Islet of Langerhans (tissue), 1 donor: ENCODE measurements around the gene CCNJL.
"Not testable (repeated sequence)": the region's sequence is repeated elsewhere in the genome, so short reads cannot be mapped to it uniquely, and the experiment has no call there.

Source experiments
- FAIRE-seq: peaks from one replicate; lab custom pipeline; 2011; peaks lifted over from hg19 to GRCh38; lab: Jason Lieb, UNC

Gene CCNJL

GRCh38 chr5:160260881-160261815, 51.2 kb downstream of the CCNJL start:
- no peak for FAIRE-seq

- FAIRE-seq = no peak
Observed at GRCh38 chr5:160260006-160260775, 52.2 kb downstream of the CCNJL start.

GRCh38 chr5:160259341-160259740, 53.0 kb downstream of the CCNJL start:
- no peak for FAIRE-seq

- no peak for FAIRE-seq
Observed at GRCh38 chr5:160254706-160255105, 57.7 kb downstream of the CCNJL start.

- FAIRE-seq = no peak
Observed at GRCh38 chr5:160253441-160253840, 58.9 kb downstream of the CCNJL start.

- FAIRE-seq = no peak
Observed at GRCh38 chr5:160252916-160253315, 59.4 kb downstream of the CCNJL start.

- no peak for FAIRE-seq
Observed at GRCh38 chr5:160251406-160252155, 60.8 kb downstream of the CCNJL start.

- FAIRE-seq = no peak
Observed at GRCh38 chr5:160250826-160251225, 61.5 kb downstream of the CCNJL start.

GRCh38 chr5:160250226-160250625, 62.1 kb downstream of the CCNJL start:
- FAIRE-seq = no peak

- not testable (repeated sequence) for FAIRE-seq
Observed at GRCh38 chr5:160249570-160249969, 62.8 kb downstream of the CCNJL start.

GRCh38 chr5:160245506-160246086, 66.8 kb downstream of the CCNJL start:
- no peak for FAIRE-seq

- no peak for FAIRE-seq
Observed at GRCh38 chr5:160242145-160242544, 70.2 kb downstream of the CCNJL start.

GRCh38 chr5:160240350-160240749, 72.0 kb downstream of the CCNJL start:
- no peak for FAIRE-seq

- FAIRE-seq = no peak
Observed at GRCh38 chr5:160237571-160238093, 74.7 kb downstream of the CCNJL start.

GRCh38 chr5:160235731-160236130, 76.6 kb downstream of the CCNJL start:
- no peak for FAIRE-seq

- FAIRE-seq = no peak
Observed at GRCh38 chr5:160233215-160233614, 79.1 kb downstream of the CCNJL start.

- no peak for FAIRE-seq
Observed at GRCh38 chr5:160231783-160232342, 80.5 kb downstream of the CCNJL start.

- FAIRE-seq = no peak
Observed at GRCh38 chr5:160230686-160231527, 81.5 kb downstream of the CCNJL start.

GRCh38 chr5:160229190-160229742, 83.1 kb downstream of the CCNJL start, which contains the start of gene FABP6:
FABP6 (plus strand) TSS chr5:160229506; CDS start chr5:160229558, 52 bp downstream.
- no peak for FAIRE-seq

GRCh38 chr5:160227012-160227411, 85.4 kb downstream of the CCNJL start:
- no peak for FAIRE-seq
